ENCODE results near the gene ANXA11.
"Not testable (repeated sequence)": the region's sequence is repeated elsewhere in the genome, so short reads cannot be mapped to it uniquely, and the experiment has no call there.

DNA sequence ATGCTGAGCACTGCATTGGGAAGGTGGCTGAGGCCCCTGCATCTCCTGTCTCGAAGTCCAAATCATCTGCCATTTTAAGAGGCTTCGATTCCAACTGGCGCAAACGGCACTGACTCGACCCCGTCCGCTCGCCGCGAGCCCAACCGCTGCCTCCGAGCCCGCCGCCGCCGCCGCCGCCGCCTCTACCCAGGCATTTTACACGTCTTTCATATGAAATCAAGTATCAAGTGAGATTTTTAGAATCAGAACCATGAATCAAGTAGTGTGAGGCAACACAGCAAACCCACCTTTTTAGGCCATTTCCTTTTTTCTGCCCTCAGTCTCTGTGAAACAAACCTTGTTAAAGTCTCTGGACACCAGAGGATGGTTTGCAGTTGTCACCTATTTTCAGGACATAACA, 42.3 kb upstream of the ANXA11 start:
- TF ChIP-seq EZH2 (IDR thresholded peaks at IDR 0.05; ENCODE audit: low read depth, unreplicated experiment); CTCF (conservative IDR thresholded peaks at IDR 0.05; ENCODE audit: low read depth in 2 of 2); POLR2AphosphoS5 (IDR thresholded peaks at IDR 0.05; ENCODE audit: low read depth); JUNB (IDR thresholded peaks at IDR 0.05; ENCODE audit: unreplicated experiment); ETS1 (IDR thresholded peaks at IDR 0.05); CREB1 (CRISPR knock-in tag; IDR thresholded peaks at IDR 0.05; ENCODE audit: low read depth); REST (IDR thresholded peaks at IDR 0.05; ENCODE audit: unreplicated experiment); EZH2phosphoT487 (IDR thresholded peaks at IDR 0.05; ENCODE audit: unreplicated experiment): not testable (repeated sequence)

Data from GM23338 (cell line).